Activated naive CD4-positive, alpha-beta T cell treated with anti-CD3 and anti-CD28 coated beads, Interleukin-2, amount 50 U/mL, for 24 hours (primary cell): Measurements from ENCODE around the gene TRIM69.
"Not testable (repeated sequence)": the region's sequence is repeated elsewhere in the genome, so short reads cannot be mapped to it uniquely, and the experiment has no call there.

Experiments
- H3K27ac Mint-ChIP-seq: one replicate; pipeline ENCODE4 v1.8.0; 2021; ENCODE audit warnings: mild to moderate bottlenecking, mixed read lengths
- H3K27me3 Mint-ChIP-seq: one replicate; pipeline ENCODE4 v1.8.0; 2021; ENCODE audit warnings: mixed read lengths
- H3K36me3 Mint-ChIP-seq: one replicate; pipeline ENCODE4 v1.8.0; 2021; ENCODE audit warnings: mixed read lengths
- H3K4me1 Mint-ChIP-seq: one replicate; pipeline ENCODE4 v1.8.0; 2021; ENCODE audit warnings: mixed read lengths
- H3K4me3 Mint-ChIP-seq: one replicate; pipeline ENCODE4 v1.8.0; 2021; ENCODE audit warnings: mild to moderate bottlenecking, mixed read lengths
- H3K9me3 Mint-ChIP-seq: one replicate; pipeline ENCODE4 v1.8.0; 2021; ENCODE audit warnings: mixed read lengths

TRIM69 gene

DNA sequence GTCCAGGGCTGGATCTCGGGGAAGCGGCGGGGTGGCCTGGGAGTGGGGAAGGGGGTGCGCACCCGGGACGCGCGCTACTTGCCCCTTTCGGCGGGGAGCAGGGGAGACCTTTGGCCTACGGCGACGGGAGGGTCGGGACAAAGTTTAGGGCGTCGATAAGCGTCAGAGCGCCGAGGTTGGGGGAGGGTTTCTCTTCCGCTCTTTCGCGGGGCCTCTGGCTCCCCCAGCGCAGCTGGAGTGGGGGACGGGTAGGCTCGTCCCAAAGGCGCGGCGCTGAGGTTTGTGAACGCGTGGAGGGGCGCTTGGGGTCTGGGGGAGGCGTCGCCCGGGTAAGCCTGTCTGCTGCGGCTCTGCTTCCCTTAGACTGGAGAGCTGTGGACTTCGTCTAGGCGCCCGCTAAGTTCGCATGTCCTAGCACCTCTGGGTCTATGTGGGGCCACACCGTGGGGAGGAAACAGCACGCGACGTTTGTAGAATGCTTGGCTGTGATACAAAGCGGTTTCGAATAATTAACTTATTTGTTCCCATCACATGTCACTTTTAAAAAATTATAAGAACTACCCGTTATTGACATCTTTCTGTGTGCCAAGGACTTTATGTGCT lies 24.5 kb upstream of the TRIM69 start:
- H3K4me1 Mint-ChIP-seq = peaks cover 53% of the 10 kb centered on the region
- H3K36me3 Mint-ChIP-seq = peaks cover 57% of the 10 kb centered on the region
- no peaks in the 10 kb centered on the region for H3K9me3 Mint-ChIP-seq
- H3K27me3 Mint-ChIP-seq = no peaks in the 10 kb centered on the region
- peak overlapping the region; percentile 98 for H3K4me3 Mint-ChIP-seq
- H3K27ac Mint-ChIP-seq = peak overlapping the region; percentile 100

DNA sequence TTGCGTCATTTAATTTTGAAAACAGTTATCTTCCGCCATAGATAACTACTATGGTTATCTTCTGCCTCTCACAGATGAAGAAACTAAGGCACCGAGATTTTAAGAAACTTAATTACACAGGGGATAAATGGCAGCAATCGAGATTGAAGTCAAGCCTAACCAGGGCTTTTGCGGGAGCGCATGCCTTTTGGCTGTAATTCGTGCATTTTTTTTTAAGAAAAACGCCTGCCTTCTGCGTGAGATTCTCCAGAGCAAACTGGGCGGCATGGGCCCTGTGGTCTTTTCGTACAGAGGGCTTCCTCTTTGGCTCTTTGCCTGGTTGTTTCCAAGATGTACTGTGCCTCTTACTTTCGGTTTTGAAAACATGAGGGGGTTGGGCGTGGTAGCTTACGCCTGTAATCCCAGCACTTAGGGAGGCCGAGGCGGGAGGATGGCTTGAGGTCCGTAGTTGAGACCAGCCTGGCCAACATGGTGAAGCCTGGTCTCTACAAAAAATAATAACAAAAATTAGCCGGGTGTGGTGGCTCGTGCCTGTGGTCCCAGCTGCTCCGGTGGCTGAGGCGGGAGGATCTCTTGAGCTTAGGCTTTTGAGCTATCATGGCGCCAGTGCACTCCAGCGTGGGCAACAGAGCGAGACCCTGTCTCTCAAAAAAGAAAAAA lies 23.9 kb upstream of the TRIM69 start:
- H3K36me3 Mint-ChIP-seq = peaks cover 60% of the 10 kb centered on the region
- peak overlapping the region; percentile 100 for H3K27ac Mint-ChIP-seq
- peak overlapping the region; percentile 98 for H3K4me3 Mint-ChIP-seq
- no peaks in the 10 kb centered on the region for H3K27me3 Mint-ChIP-seq
- H3K9me3 Mint-ChIP-seq = no peaks in the 10 kb centered on the region
- peaks cover 56% of the 10 kb centered on the region for H3K4me1 Mint-ChIP-seq

DNA sequence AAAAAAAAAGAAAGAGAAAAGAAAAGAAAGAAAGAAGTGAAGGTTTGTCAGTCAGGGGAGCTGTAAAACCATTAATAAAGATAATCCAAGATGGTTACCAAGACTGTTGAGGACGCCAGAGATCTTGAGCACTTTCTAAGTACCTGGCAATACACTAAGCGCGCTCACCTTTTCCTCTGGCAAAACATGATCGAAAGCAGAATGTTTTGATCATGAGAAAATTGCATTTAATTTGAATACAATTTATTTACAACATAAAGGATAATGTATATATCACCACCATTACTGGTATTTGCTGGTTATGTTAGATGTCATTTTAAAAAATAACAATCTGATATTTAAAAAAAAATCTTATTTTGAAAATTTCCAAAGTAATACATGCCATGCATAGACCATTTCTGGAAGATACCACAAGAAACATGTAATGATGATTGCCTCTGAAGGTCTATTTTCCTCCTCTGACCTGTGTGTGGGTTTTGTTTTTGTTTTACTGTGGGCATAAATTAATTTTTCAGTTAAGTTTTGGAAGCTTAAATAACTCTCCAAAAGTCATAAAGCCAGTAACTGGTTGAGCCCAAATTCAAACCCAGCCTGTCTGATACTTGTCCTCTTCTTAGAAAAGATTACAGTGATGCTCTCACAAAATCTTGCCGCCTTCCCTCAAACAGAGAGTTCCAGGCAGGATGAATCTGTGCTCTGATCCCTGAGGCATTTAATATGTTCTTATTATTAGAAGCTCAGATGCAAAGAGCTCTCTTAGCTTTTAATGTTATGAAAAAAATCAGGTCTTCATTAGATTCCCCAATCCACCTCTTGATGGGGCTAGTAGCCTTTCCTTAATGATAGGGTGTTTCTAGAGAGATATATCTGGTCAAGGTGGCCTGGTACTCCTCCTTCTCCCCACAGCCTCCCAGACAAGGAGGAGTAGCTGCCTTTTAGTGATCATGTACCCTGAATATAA lies 23.0 kb upstream of the TRIM69 start:
- H3K4me3 Mint-ChIP-seq = peak overlapping the region; percentile 98
- H3K27ac Mint-ChIP-seq = peak overlapping the region; percentile 100
- H3K36me3 Mint-ChIP-seq = peaks cover 65% of the 10 kb centered on the region
- H3K4me1 Mint-ChIP-seq = peaks cover 57% of the 10 kb centered on the region
- H3K27me3 Mint-ChIP-seq = no peaks in the 10 kb centered on the region
- no peaks in the 10 kb centered on the region for H3K9me3 Mint-ChIP-seq

DNA sequence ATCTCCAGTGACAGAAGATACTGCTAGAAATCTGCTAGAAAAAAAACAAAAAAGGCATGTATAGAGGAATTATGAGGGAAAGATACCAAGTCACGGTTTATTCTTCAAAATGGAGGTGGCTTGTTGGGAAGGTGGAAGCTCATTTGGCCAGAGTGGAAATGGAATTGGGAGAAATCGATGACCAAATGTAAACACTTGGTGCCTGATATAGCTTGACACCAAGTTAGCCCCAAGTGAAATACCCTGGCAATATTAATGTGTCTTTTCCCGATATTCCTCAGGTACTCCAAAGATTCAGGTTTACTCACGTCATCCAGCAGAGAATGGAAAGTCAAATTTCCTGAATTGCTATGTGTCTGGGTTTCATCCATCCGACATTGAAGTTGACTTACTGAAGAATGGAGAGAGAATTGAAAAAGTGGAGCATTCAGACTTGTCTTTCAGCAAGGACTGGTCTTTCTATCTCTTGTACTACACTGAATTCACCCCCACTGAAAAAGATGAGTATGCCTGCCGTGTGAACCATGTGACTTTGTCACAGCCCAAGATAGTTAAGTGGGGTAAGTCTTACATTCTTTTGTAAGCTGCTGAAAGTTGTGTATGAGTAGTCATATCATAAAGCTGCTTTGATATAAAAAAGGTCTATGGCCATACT lies 21.1 kb upstream of the TRIM69 start:
- no peaks in the 10 kb centered on the region for H3K9me3 Mint-ChIP-seq
- peaks cover 57% of the 10 kb centered on the region for H3K4me1 Mint-ChIP-seq
- peak overlapping the region; percentile 98 for H3K4me3 Mint-ChIP-seq
- no peaks in the 10 kb centered on the region for H3K27me3 Mint-ChIP-seq
- H3K27ac Mint-ChIP-seq = peak overlapping the region; percentile 99
- peaks cover 66% of the 10 kb centered on the region for H3K36me3 Mint-ChIP-seq

DNA sequence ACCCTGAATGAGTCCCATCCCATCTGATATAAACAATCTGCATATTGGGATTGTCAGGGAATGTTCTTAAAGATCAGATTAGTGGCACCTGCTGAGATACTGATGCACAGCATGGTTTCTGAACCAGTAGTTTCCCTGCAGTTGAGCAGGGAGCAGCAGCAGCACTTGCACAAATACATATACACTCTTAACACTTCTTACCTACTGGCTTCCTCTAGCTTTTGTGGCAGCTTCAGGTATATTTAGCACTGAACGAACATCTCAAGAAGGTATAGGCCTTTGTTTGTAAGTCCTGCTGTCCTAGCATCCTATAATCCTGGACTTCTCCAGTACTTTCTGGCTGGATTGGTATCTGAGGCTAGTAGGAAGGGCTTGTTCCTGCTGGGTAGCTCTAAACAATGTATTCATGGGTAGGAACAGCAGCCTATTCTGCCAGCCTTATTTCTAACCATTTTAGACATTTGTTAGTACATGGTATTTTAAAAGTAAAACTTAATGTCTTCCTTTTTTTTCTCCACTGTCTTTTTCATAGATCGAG lies 20.5 kb upstream of the TRIM69 start:
- peaks cover 59% of the 10 kb centered on the region for H3K4me1 Mint-ChIP-seq
- H3K27me3 Mint-ChIP-seq = no peaks in the 10 kb centered on the region
- H3K27ac Mint-ChIP-seq = peak overlapping the region; percentile 99
- peaks cover 64% of the 10 kb centered on the region for H3K36me3 Mint-ChIP-seq
- peak overlapping the region; percentile 98 for H3K4me3 Mint-ChIP-seq
- no peaks in the 10 kb centered on the region for H3K9me3 Mint-ChIP-seq

DNA sequence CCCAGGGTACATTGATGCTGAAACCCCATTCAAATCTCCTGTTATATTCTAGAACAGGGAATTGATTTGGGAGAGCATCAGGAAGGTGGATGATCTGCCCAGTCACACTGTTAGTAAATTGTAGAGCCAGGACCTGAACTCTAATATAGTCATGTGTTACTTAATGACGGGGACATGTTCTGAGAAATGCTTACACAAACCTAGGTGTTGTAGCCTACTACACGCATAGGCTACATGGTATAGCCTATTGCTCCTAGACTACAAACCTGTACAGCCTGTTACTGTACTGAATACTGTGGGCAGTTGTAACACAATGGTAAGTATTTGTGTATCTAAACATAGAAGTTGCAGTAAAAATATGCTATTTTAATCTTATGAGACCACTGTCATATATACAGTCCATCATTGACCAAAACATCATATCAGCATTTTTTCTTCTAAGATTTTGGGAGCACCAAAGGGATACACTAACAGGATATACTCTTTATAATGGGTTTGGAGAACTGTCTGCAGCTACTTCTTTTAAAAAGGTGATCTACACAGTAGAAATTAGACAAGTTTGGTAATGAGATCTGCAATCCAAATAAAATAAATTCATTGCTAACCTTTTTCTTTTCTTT lies 19.2 kb upstream of the TRIM69 start:
- Mint-ChIP-seq H3K4me3 (peak overlapping the region; percentile 98), H3K27me3 (no peaks in the 10 kb centered on the region), H3K36me3 (peaks cover 58% of the 10 kb centered on the region), H3K9me3 (no peaks in the 10 kb centered on the region), H3K4me1 (peaks cover 71% of the 10 kb centered on the region), H3K27ac (peak overlapping the region; percentile 99)

DNA sequence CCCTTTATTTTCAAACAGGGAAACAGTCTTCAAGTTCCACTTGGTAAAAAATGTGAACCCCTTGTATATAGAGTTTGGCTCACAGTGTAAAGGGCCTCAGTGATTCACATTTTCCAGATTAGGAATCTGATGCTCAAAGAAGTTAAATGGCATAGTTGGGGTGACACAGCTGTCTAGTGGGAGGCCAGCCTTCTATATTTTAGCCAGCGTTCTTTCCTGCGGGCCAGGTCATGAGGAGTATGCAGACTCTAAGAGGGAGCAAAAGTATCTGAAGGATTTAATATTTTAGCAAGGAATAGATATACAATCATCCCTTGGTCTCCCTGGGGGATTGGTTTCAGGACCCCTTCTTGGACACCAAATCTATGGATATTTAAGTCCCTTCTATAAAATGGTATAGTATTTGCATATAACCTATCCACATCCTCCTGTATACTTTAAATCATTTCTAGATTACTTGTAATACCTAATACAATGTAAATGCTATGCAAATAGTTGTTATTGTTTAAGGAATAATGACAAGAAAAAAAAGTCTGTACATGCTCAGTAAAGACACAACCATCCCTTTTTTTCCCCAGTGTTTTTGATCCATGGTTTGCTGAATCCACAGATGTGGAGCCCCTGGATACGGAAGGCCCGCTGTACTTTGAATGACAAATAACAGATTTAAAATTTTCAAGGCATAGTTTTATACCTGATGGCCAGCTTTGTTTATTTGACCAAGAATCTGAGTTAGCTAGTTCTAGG lies 18.0 kb upstream of the TRIM69 start:
- no peaks in the 10 kb centered on the region for H3K9me3 Mint-ChIP-seq
- peak overlapping the region; percentile 99 for H3K27ac Mint-ChIP-seq
- H3K4me1 Mint-ChIP-seq = peaks cover 76% of the 10 kb centered on the region
- peak overlapping the region; percentile 98 for H3K4me3 Mint-ChIP-seq
- H3K27me3 Mint-ChIP-seq = no peaks in the 10 kb centered on the region
- H3K36me3 Mint-ChIP-seq = peaks cover 48% of the 10 kb centered on the region

DNA sequence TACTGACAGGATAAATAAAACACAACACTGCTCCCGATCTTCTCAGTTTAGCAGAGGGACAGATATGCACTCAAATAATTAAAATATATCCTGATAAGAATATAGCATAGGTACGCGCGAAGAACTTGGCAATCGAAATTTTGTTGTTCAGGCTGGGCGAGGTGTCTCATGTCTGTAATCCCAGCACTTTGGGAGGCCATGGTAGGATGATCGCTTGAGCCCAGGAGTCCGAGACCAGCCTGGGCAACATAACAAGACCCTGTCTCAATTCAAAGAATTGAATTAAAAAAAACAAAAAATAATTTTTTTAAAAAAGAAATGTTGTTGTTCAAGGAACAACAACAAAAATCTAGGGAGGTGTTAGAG lies 17.4 kb upstream of the TRIM69 start:
- Mint-ChIP-seq H3K27ac (peak overlapping the region; percentile 99), H3K36me3 (peaks cover 44% of the 10 kb centered on the region), H3K4me3 (peak overlapping the region; percentile 98), H3K9me3 (no peaks in the 10 kb centered on the region), H3K27me3 (no peaks in the 10 kb centered on the region), H3K4me1 (peaks cover 81% of the 10 kb centered on the region)

DNA sequence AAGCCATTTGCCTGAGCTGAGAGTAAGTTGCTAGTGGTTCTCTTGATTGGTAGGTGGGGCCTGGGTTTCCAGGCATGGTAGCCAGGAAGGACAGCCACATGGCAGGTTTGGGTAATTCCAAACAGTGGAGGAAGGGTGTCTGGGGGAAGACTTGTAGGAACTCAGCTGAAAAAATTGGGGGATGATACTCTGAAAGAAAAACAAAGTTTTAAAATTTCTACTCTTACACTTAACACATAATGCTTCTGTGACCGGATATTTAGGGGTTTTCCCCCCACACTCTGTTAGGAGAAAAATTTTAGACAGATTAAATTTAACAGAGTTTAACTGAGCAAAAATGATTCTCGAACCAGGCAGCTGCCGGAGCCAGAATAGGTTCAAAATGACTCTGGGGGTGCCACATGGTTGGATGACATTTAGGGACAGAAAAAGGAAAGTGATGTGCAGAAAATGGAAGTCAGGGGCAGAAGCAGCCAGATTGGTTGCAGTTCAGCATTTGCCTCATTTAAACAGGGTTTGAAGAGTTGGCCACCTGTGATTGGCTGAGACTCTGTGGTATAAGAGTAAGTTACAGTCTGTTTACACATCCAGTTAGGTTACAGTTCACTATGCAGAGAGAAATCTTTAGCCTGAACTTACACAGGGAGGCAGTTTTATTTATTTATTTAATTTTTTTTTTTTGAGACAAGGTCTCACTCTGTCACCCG lies 16.9 kb upstream of the TRIM69 start:
- Mint-ChIP-seq H3K4me3 (peak overlapping the region; percentile 80), H3K27ac (peak overlapping the region; percentile 99), H3K36me3 (peaks cover 38% of the 10 kb centered on the region), H3K4me1 (peaks cover 86% of the 10 kb centered on the region), H3K9me3 (no peaks in the 10 kb centered on the region), H3K27me3 (no peaks in the 10 kb centered on the region)

DNA sequence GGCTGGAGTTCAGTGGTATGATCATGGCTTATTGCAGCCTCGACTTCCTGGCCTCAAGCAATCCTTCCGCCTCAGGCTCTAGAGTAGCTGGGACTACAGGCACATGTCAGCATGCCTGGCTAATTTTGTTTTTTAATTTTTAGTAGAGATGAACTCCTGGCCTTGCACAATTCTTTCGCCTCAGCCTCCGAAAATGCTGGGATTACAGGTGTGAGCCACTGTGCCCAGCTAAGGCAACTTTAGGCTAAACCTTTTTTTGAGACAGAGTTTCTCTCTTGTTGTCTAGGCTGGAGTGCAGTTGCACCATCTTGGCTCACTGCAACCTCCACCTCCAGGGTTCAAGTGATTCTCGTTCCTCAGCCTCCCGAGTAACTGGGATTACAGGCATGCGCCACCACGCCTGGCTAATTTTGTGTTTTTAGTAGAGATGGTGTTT lies 16.3 kb upstream of the TRIM69 start:
- H3K27me3 Mint-ChIP-seq, H3K9me3 Mint-ChIP-seq: not testable (repeated sequence)
- H3K4me1 Mint-ChIP-seq = peaks cover 88% of the 10 kb centered on the region
- peaks cover 34% of the 10 kb centered on the region for H3K36me3 Mint-ChIP-seq
- peak overlapping the region; percentile 80 for H3K4me3 Mint-ChIP-seq
- peak overlapping the region; percentile 93 for H3K27ac Mint-ChIP-seq

DNA sequence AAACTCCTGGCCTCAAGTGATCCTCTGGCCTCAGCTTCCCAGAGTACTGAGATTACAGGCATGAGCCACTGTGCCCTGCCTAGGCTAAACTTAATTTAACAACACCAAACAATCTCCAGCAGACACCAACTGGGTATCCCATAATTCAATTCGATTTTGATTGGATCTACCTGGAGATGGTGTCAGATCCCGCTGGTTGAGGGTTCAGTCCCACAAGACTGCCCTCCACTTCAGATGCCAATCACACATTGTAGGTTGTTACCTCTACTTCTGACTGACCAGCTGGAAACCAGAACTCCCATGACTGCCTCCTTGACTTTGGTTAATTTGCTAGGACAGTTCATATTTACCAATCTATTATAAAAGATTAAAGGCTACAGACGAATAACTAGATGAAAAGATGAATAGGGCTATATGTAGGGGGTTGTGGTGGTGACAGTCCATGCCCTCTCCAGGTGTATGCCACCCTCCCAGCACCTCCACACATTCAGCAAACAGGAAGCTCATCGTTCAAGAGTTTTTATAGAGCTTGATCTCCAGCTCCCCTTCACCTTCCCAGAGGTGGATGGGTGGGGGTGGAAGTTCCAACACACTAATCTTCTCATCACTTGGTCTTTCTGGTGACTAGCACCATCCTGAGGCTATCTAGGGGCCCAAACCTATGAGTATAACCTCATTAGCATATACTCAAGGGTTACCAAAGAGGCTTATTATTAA lies 15.7 kb upstream of the TRIM69 start:
- Mint-ChIP-seq H3K9me3 (no peaks in the 10 kb centered on the region), H3K27ac (peak overlapping the region; percentile 93), H3K27me3 (no peaks in the 10 kb centered on the region), H3K4me3 (peak overlapping the region; percentile 80), H3K36me3 (peaks cover 29% of the 10 kb centered on the region), H3K4me1 (peaks cover 87% of the 10 kb centered on the region)

DNA sequence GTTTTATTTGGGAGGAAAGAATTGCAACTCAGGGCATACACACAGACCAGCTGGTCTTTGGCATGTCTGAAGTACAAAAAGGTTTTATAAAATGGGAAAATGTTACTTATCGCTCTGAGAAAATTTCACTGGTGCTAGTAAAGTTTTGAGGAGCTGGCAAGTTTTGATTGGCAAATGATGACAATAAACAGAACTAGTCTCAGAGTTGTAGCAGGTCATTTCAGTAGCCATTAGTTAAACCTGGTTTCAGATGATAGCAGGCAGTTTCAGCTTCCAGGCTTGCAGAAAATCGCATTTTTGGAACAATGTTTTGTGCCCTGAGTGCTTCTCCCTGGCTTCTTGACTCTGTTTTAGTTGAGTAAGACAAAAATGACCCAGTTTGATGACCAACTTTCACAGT lies 14.3 kb upstream of the TRIM69 start:
- Mint-ChIP-seq H3K4me3 (peak overlapping the region; percentile 1), H3K27me3 (no peaks in the 10 kb centered on the region), H3K27ac (peak overlapping the region; percentile 93), H3K4me1 (peaks cover 88% of the 10 kb centered on the region), H3K9me3 (no peaks in the 10 kb centered on the region), H3K36me3 (peaks cover 18% of the 10 kb centered on the region)

DNA sequence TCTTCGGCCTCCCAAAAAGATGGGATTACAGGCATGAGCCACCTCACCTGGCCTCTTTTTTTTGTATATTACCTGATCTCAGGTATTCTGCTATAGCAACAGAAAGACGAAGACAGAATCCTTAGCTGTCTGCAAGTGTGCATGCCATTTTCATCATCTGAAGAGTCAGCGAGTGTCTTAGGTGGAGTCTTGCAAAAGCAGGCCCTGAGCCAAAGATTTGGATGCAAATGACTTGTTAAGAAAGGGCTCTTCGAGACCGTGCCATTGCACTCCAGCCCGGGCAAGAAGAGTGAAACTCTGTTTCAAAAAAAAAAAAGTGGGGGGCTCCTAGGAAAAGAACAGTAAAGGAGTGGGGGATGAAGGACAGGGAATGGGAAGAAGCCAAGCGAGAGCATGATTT lies 10.2 kb upstream of the TRIM69 start:
- peak overlapping the region; percentile 100 for H3K27ac Mint-ChIP-seq
- H3K4me3 Mint-ChIP-seq = peak overlapping the region; percentile 97
- peaks cover 2% of the 10 kb centered on the region for H3K36me3 Mint-ChIP-seq
- H3K9me3 Mint-ChIP-seq = no peaks in the 10 kb centered on the region
- H3K4me1 Mint-ChIP-seq = peaks cover 69% of the 10 kb centered on the region
- no peaks in the 10 kb centered on the region for H3K27me3 Mint-ChIP-seq
